H1 (cell line): ENCODE data around the gene PAOX. TPM values are rescaled to one million over a fixed set of nuclear protein-coding genes. Genes with fewer than 3 reads are reported as not detected.
A peak's percentile ranks its signal among the peaks of the same experiment; 100 is the strongest.

Source experiments
- CTCF ChIA-PET: fragments of 300-600 bp; sonication (Branson Sonifier 250); formaldehyde crosslinking; loops from one replicate; lab custom pipeline; 2021; ENCODE audit not compliant: partially characterized antibody; lab: Charles Lee
- POLR2A ChIA-PET: fragments of 300-600 bp; sonication (Branson Sonifier 250); formaldehyde crosslinking; loops from one replicate; lab custom pipeline; 2021; ENCODE audit warnings: inconsistent platforms; ENCODE audit not compliant: partially characterized antibody; lab: Charles Lee
- DNase-seq, 2 experiments: peaks; one replicate each; pipeline versions ENCODE4 v3.0.0 to v3.0.0-alpha.2; 2010 to 2022; ENCODE audit warnings: low spot score in 2 of 2, low read depth in 1 of 2, mixed read lengths in 1 of 2
- FAIRE-seq: peaks from 2 replicates; lab custom pipeline; 2011; peaks lifted over from hg19 to GRCh38; lab: Jason Lieb, UNC
- H2AFZ ChIP-seq: 2 replicates; pipeline ENCODE4 v1.8.1; 2012; ENCODE audit warnings: low read length, inconsistent platforms
- H2AK5ac ChIP-seq: 2 replicates; pipeline ENCODE4 v1.6.1; 2013; ENCODE audit warnings: low read depth, low read length
- H2BK120ac ChIP-seq: replicated peaks from 2 replicates; pipeline ENCODE3; 2013; ENCODE audit warnings: low read depth, low read length, inconsistent platforms
- H2BK12ac ChIP-seq: 2 replicates; pipeline ENCODE4 v1.6.1; 2013; ENCODE audit warnings: low read depth, low read length
- H2BK15ac ChIP-seq: 2 replicates; pipeline ENCODE4 v1.6.1; 2013; ENCODE audit warnings: low read length
- H2BK20ac ChIP-seq: 2 replicates; pipeline ENCODE4 v1.6.1; 2013; ENCODE audit warnings: low read length
- H2BK5ac ChIP-seq: 2 replicates; pipeline ENCODE4 v1.6.1; 2013; ENCODE audit warnings: low read depth, low read length
- H3K14ac ChIP-seq: 2 replicates; pipeline ENCODE4 v1.6.1; 2013; ENCODE audit warnings: inconsistent platforms; ENCODE audit not compliant: insufficient read length
- H3K18ac ChIP-seq: 2 replicates; pipeline ENCODE4 v1.6.1; 2013; ENCODE audit warnings: low read length; ENCODE audit errors: extremely low read depth
- H3K23ac ChIP-seq: 2 replicates; pipeline ENCODE4 v1.6.1; 2013; ENCODE audit warnings: inconsistent platforms; ENCODE audit not compliant: insufficient read length
- H3K23me2 ChIP-seq: 2 replicates; pipeline ENCODE4 v1.6.1; 2013; ENCODE audit warnings: low read depth, low read length
- H3K27ac ChIP-seq: 2 replicates; pipeline ENCODE4 v1.6.1; 2011; ENCODE audit warnings: low read depth, low read length, inconsistent platforms
- H3K27me3 ChIP-seq, 4 experiments: replicated peaks in 1 of 4; 1 replicate in 1 of 4; 2 replicates in 3 of 4; pipeline versions ENCODE4 v1.6.1 to v1.8.1; 2011 to 2013; ENCODE audit warnings: low read length in 3 of 4, mild to moderate bottlenecking in 3 of 4, inconsistent platforms in 2 of 4, mixed read lengths in 2 of 4, moderate library complexity in 1 of 4; ENCODE audit not compliant: control insufficient read depth in 3 of 4, insufficient read depth in 3 of 4; ENCODE audit errors: extremely low read depth in 1 of 4
- H3K36me3 ChIP-seq, 4 experiments: 2 replicates each; pipeline versions ENCODE4 v1.6.1 to v1.8.1; 2011 to 2013; ENCODE audit warnings: mild to moderate bottlenecking in 4 of 4, low read length in 3 of 4, moderate library complexity in 2 of 4, control low read depth in 1 of 4, inconsistent platforms in 1 of 4; ENCODE audit not compliant: insufficient read depth in 4 of 4, control insufficient read depth in 2 of 4
- H3K4ac ChIP-seq: replicated peaks from 2 replicates; pipeline ENCODE3; 2013; ENCODE audit warnings: low read length, low read depth, mixed read lengths, inconsistent platforms; ENCODE audit not compliant: insufficient read length
- H3K4me1 ChIP-seq, 4 experiments: replicated peaks in 1 of 4; 1 replicate in 1 of 4; 2 replicates in 3 of 4; pipeline versions ENCODE4 v1.6.1 to v1.8.1; 2011 to 2013; ENCODE audit warnings: low read length in 3 of 4, inconsistent platforms in 2 of 4, mixed read lengths in 1 of 4; ENCODE audit not compliant: insufficient read depth in 4 of 4, control insufficient read depth in 3 of 4
- H3K4me2 ChIP-seq, 2 experiments: 2 replicates each; pipeline versions ENCODE4 v1.6.1 to v1.8.1; 2011 to 2013; ENCODE audit warnings: low read depth in 2 of 2, low read length in 2 of 2, control low read depth in 1 of 2, inconsistent platforms in 1 of 2, mild to moderate bottlenecking in 1 of 2; ENCODE audit not compliant: insufficient read depth in 1 of 2
- H3K4me3 ChIP-seq, 4 experiments: fragments of 200-600, 300-600 bp in 1 of 4; sonication (generic), shearing (Covaris generic), sonication (Bioruptor Twin) in 1 of 4; 2 replicates each; pipeline versions ENCODE4 v1.5.1 to v1.8.1; 2011 to 2016; ENCODE audit warnings: low read length in 4 of 4, low read depth in 3 of 4, control low read depth in 2 of 4, inconsistent platforms in 2 of 4, mild to moderate bottlenecking in 2 of 4, mixed read lengths in 1 of 4, moderate library complexity in 1 of 4; ENCODE audit not compliant: insufficient read depth in 2 of 4; ENCODE audit errors: extremely low read depth in 1 of 4
- H3K56ac ChIP-seq: replicated peaks from 2 replicates; pipeline ENCODE3; 2013; ENCODE audit warnings: low read depth, mild to moderate bottlenecking, mixed read lengths, low read length, inconsistent platforms; ENCODE audit not compliant: insufficient read length
- H3K79me1 ChIP-seq: 2 replicates; pipeline ENCODE4 v1.6.1; 2013; ENCODE audit warnings: low read depth, low read length, control low read depth
- H3K79me2 ChIP-seq, 2 experiments: 2 replicates each; pipeline versions ENCODE4 v1.6.1 to v1.8.1; 2012 to 2013; ENCODE audit warnings: low read length in 2 of 2, mild to moderate bottlenecking in 2 of 2, inconsistent platforms in 1 of 2; ENCODE audit not compliant: insufficient read depth in 2 of 2, control insufficient read depth in 1 of 2
- H3K9ac ChIP-seq, 4 experiments: replicated peaks in 1 of 4; 1 replicate in 1 of 4; 2 replicates in 3 of 4; pipeline versions ENCODE4 v1.6.1 to v1.8.1; 2011 to 2013; ENCODE audit warnings: low read depth in 3 of 4, low read length in 3 of 4, control low read depth in 2 of 4, mild to moderate bottlenecking in 2 of 4, moderate library complexity in 2 of 4, inconsistent platforms in 1 of 4; ENCODE audit errors: extremely low read depth in 1 of 4
- H3K9me3 ChIP-seq, 2 experiments: 2 replicates each; pipeline versions ENCODE4 v1.6.1 to v1.8.1; 2012 to 2013; ENCODE audit warnings: mild to moderate bottlenecking in 2 of 2, moderate library complexity in 2 of 2, control low read depth in 1 of 2, inconsistent platforms in 1 of 2, low read depth in 1 of 2, low read length in 1 of 2, mixed read lengths in 1 of 2; ENCODE audit not compliant: insufficient read depth in 2 of 2
- H4K20me1 ChIP-seq, 2 experiments: replicated peaks in 1 of 2; 2 replicates each; pipeline versions ENCODE3 to v1.8.1; 2011 to 2013; ENCODE audit warnings: inconsistent platforms in 2 of 2, low read length in 2 of 2, mild to moderate bottlenecking in 1 of 2; ENCODE audit not compliant: insufficient read depth in 2 of 2, control insufficient read depth in 1 of 2
- H4K5ac ChIP-seq: 2 replicates; pipeline ENCODE4 v1.6.1; 2013; ENCODE audit warnings: low read length, low read depth, mixed read lengths, inconsistent platforms; ENCODE audit not compliant: insufficient read length
- H4K8ac ChIP-seq: 2 replicates; pipeline ENCODE4 v1.8.0; 2013; ENCODE audit warnings: mild to moderate bottlenecking, moderate library complexity, low read length, inconsistent platforms; ENCODE audit not compliant: insufficient read depth; ENCODE audit errors: extremely low read depth
- H4K91ac ChIP-seq: replicated peaks from 2 replicates; pipeline ENCODE3; 2013; ENCODE audit warnings: low read length, mixed read lengths, inconsistent platforms; ENCODE audit not compliant: insufficient read length
- CEBPB ChIP-seq: IDR thresholded peaks from 2 replicates; pipeline ENCODE4 v1.6.1; 2012; ENCODE audit warnings: low read depth, low read length
- WGBS, 2 experiments: shearing (Covaris generic) in 1 of 2; methylation state at CpG; one replicate each; pipeline versions ENCODE4 v1.1.6 to v1.1.7; 2013 to 2015; ENCODE audit warnings: low lambda C conversion rate in 2 of 2, mixed read lengths in 2 of 2, inconsistent platforms in 1 of 2, low coverage in 1 of 2, missing lambda C conversion rate in 1 of 2; ENCODE audit not compliant: insufficient replicate concordance in 2 of 2, insufficient coverage in 1 of 2, insufficient read length in 1 of 2; ENCODE audit errors: extremely low coverage in 1 of 2, missing lambda C conversion rate in 1 of 2; 5-methylcytosine and 5-hydroxymethylcytosine counted together
- polyA plus RNA-seq, 7 experiments: library from polyadenylated mRNA; depleted of rRNA in 3 of 7; stranded (reverse) in 5 of 7; unstranded in 2 of 7; fragments of >200 nt in 5 of 7; fragments of 200-250 nt in 2 of 7; gene quantifications; 1 replicate in 5 of 7; 2 replicates in 1 of 7; 4 replicates in 1 of 7; pipeline versions ENCODE4 v1.2.1 to v1.2.3, GENCODE V29; 2011 to 2013; ENCODE audit warnings: missing spikeins in 2 of 7, mixed read lengths in 2 of 7
- total RNA-seq: library from RNA; stranded (reverse); fragmentation: NEBNext Ultra II Directional; extraction: Animal tissue kit (Norgen Biotek cat#: 25700); gene quantifications from 2 replicates; pipeline ENCODE4 v1.2.1, GENCODE V29; 2021

The PAOX gene
- total and polyA plus RNA-seq, 2 of the 8 experiments (the other 6 are each of a cell fraction or from before 2014, with no cell fraction given), result 3.7 to 4.3 TPM

- TF ChIP-seq CEBPB, result no peak
- TF ChIP-seq, all 59 proteins: peak for 0
- Histone ChIP-seq H3K18ac (no peak overlapping the region), H3K27ac (no peak overlapping the region), H3K79me1 (no peaks in the 10 kb centered on the region), H3K23me2 (peaks cover 31% of the 10 kb centered on the region; the same call in 1 of the 2 replicates), H4K8ac (no peak overlapping the region), H2BK120ac (no peak overlapping the region), H3K9ac (no peak overlapping the region), H2AFZ (no peak overlapping the region), H3K4me2 (no peak overlapping the region), H3K27me3 (peaks cover 20 to 39% (median 35%) of the 10 kb centered on the region in 4 experiments), H2BK12ac (no peak overlapping the region), H3K36me3 (no peaks in the 10 kb centered on the region; a peak in 1 of 8 replicates), H4K5ac (no peak overlapping the region), H2BK15ac (no peak overlapping the region), H4K91ac (no peak overlapping the region), H3K23ac (no peak overlapping the region), H3K79me2 (no peaks in the 10 kb centered on the region), H3K4ac (no peak overlapping the region), H2BK20ac (0 out of 2 replicates have a peak overlapping the region, but pooled peaks have one; percentile 61), H3K4me1 (peaks cover 0 to 16% (median 7%) of the 10 kb centered on the region in 4 experiments; a peak in 6 of 7 replicates), H3K9me3 (peaks cover 0 to 4% of the 10 kb centered on the region in 2 experiments; a peak in 1 of 4 replicates), H3K14ac (no peak overlapping the region), H2BK5ac (no peak overlapping the region), H3K4me3 (no peak overlapping the region), H2AK5ac (0 out of 2 replicates have a peak overlapping the region, but pooled peaks have one; percentile 24), H3K56ac (no peak overlapping the region), H4K20me1 (peaks cover 0 to 20% of the 10 kb centered on the region in 2 experiments)
- POLR2A ChIA-PET, result interaction anchor here (1.5 kb wide), 1 partner anchor 13 kb away, joined by 5 read pairs; no protein-coding TSS in a partner anchor
- 89% methylated on average over 10 of the region's 13 CpGs; no CpG with 5 or more reads in 1 of the 2 experiments for WGBS, 2 experiments
- CTCF ChIA-PET, result interaction anchor here (0.6 to 2.3 kb wide), 3 partner anchors 10 to 14 kb away, joined by 3 to 7 read pairs (median 6); no protein-coding TSS in a partner anchor
- FAIRE-seq, result no peak
- DNase-seq, result no peak
Observed at GRCh38 chr10:133339708-133340380, 39.2 kb upstream of the PAOX start.
